ENCODE results near the gene SEZ6L.

GRCh38 chr22:26292667-26292995, 123.4 kb downstream of the SEZ6L start:
- TF ChIP-seq POLR2A (IDR thresholded peaks at IDR 0.05) (no peak), CTCF (IDR thresholded peaks at IDR 0.05) (no peak)

Measured in adrenal gland (tissue), 5 donors.